22Rv1 (cell line): Measurements from ENCODE around the gene COTL1.

Source experiments
- H3K27ac ChIP-seq: fragments of 450-650 bp; 2 replicates; pipeline ENCODE4 v1.5.1; 2017
- CTCF ChIP-seq: fragments of 450-650 bp; IDR thresholded peaks from 2 replicates; pipeline ENCODE4 v1.5.1; 2017; ENCODE audit warnings: mild to moderate bottlenecking
- ZFX ChIP-seq: fragments of 450-650 bp; IDR thresholded peaks from 2 replicates; pipeline ENCODE4 v1.6.1; 2017; ENCODE audit warnings: antibody characterized with exemption, borderline replicate concordance

The COTL1 gene

GRCh38 chr16:84613408-84614072 lies 4.3 kb downstream of the COTL1 start:
- H3K27ac ChIP-seq = no peak overlapping the region
- no peak for TF ChIP-seq CTCF
- no peak for TF ChIP-seq ZFX

- no peak for TF ChIP-seq ZFX
- TF ChIP-seq CTCF = no peak
- no peak overlapping the region for H3K27ac ChIP-seq
Measured at GRCh38 chr16:84612686-84613085, 5.2 kb downstream of the COTL1 start.

DNA sequence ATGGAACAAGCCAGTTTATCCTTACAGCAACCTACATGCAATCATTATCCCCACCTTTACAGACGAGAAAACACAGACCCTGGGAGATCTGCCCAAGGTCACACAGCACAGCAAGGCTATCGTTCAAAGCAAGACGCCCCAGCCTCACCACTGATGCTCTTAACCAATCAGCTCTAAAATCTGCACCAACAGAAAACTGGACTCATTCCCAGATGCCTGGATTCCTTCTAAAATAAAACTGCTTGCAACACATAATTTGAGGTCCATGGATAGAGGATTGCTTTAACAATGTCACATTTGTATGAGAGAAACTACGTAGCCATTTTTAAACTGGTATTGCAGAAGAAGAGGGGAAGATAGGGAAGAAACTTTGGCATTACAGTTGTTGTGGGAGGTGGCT lies 6.8 kb downstream of the COTL1 start:
- H3K27ac ChIP-seq = no peak overlapping the region
- TF ChIP-seq CTCF = no peak
- TF ChIP-seq ZFX = no peak

DNA sequence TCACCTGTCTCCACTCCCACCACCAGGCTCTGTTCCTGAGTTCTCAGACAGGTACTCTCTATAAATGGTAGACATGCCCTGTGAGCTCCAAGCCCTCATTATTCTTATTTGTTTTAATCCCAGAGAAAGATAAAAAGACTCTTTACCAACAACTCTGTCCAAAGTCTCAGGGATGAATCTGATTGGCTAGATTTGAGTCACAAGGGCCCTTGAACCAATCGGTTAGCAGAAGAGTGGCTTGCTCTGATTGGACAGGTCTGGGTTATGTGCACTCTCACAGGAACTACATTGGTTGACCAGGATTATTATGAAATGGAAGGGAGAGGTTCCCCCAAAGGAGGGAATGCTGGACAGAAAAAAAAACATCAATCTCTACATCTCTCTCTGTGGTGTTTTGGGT lies 7.5 kb downstream of the COTL1 start:
- no peak overlapping the region for H3K27ac ChIP-seq
- no peak for TF ChIP-seq CTCF
- no peak for TF ChIP-seq ZFX

DNA sequence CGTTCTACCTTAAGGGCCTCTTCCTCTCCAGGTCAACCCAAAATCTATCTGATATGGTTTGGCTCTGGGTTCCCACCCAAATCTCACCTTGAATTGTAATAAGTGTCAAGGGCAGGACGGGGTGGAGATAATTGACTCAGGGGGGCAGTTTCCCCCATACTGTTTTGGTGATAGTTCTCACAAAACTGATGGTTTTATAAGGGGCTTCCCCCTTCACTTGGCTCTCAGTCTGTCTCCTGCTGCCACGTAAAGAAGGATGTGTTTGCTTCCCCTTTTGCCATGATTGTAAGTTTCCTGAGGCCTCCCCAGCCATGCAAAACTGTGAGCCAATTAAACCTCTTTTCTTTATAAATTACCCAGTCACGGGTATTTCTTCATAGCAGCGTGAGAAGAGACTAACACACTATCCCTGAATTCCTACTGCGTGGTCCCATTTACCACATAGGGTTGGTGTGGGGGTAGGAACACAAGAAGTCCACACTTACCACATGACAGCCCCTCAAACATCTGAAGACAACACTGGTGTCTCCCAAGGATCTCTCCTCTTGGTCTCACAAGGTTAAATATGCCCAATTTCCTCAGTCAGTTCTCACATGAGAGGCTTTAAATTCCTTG lies 8.2 kb downstream of the COTL1 start:
- TF ChIP-seq ZFX (no peak), CTCF (no peak)
- no peak overlapping the region for H3K27ac ChIP-seq

GRCh38 chr16:84608282-84608681 lies 9.6 kb downstream of the COTL1 start:
- H3K27ac ChIP-seq = no peak overlapping the region
- TF ChIP-seq ZFX (no peak), CTCF (no peak)

GRCh38 chr16:84607694-84608093 lies 10.2 kb downstream of the COTL1 start:
- no peak for TF ChIP-seq ZFX
- no peak for TF ChIP-seq CTCF
- no peak overlapping the region for H3K27ac ChIP-seq
